ENCODE results near the gene NKIRAS1. TPM values are rescaled to one million over a fixed set of nuclear protein-coding genes. Genes with fewer than 3 reads are reported as not detected.

The NKIRAS1 gene
- total RNA-seq, 1 donor from 2014 or later = 11.1 TPM

DNA sequence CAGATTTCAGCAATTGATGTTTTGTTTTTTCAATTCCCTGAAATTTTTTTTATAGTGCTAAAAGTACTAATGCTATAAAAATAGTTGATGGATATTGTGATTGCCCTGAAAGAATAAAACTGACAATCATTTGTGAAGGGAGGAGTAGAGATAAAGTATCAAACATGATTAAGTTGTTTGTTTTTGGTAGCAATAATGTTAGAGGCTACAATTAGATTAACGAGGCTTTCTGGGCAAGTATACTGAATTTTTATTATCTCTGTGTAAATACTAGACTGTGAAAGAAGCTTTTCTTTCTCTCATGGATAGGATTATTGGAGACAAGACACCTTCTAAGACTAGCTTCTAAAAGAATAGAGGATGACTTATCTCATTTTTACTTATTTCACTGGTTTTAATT, 43.9 kb upstream of the NKIRAS1 start:
- Histone ChIP-seq H3K36me3 (peaks cover 74% of the 10 kb centered on the region), H3K4me3 (no peak overlapping the region), H3K9me3 (no peaks in the 10 kb centered on the region), H3K27me3 (ENCODE audit: low read depth) (no peaks in the 10 kb centered on the region), H3K27ac (no peak overlapping the region), H3K4me1 (no peaks in the 10 kb centered on the region)
- TF ChIP-seq, protein P1, sequence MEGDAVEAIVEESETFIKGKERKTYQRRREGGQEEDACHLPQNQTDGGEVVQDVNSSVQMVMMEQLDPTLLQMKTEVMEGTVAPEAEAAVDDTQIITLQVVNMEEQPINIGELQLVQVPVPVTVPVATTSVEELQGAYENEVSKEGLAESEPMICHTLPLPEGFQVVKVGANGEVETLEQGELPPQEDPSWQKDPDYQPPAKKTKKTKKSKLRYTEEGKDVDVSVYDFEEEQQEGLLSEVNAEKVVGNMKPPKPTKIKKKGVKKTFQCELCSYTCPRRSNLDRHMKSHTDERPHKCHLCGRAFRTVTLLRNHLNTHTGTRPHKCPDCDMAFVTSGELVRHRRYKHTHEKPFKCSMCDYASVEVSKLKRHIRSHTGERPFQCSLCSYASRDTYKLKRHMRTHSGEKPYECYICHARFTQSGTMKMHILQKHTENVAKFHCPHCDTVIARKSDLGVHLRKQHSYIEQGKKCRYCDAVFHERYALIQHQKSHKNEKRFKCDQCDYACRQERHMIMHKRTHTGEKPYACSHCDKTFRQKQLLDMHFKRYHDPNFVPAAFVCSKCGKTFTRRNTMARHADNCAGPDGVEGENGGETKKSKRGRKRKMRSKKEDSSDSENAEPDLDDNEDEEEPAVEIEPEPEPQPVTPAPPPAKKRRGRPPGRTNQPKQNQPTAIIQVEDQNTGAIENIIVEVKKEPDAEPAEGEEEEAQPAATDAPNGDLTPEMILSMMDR (IDR thresholded peaks at IDR 0.05) = no peak
- no peak for DNase-seq
- ATAC-seq = no peak
- intact Hi-C loops (cut with DNase I) = no loop called here

DNA sequence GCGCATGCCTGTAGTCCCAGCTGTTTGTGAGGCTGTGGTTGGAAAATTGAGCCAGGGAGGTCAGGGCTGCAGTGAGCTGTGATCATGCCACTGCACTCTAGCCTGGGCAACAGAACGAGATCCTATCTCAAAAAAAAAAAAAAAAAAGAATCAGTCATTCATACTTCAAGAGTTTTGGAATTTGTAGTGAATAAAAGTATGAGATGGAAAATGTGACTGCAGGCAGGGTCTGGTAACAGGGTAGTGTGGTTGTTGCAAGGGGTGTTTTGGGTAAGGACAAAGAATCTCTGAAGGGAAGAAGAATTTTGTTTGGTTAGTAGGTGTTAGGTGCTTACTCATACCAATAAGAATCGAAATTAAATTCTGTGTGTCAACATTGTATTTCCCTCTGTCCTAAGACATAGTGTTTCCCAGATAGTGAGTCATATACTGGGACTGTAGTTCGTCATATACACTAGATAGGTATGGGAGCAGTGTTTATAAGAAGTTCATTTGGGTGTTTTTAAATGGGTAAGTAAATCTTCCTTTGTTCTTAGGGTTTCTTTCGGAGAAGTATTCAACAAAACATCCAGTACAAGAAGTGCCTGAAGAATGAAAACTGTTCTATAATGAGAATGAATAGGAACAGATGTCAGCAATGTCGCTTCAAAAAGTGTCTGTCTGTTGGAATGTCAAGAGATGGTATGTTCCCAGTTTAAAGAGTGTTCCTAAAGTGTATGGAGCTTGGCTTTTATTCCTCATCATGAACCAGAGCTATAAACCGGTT, 42.5 kb upstream of the NKIRAS1 start:
- H3K27me3 ChIP-seq (ENCODE audit: low read depth) = no peaks in the 10 kb centered on the region
- peaks cover 7% of the 10 kb centered on the region for H3K4me1 ChIP-seq
- intact Hi-C loops (cut with DNase I) = no loop called here
- no peak overlapping the region for H3K27ac ChIP-seq
- H3K4me3 ChIP-seq = no peak overlapping the region
- no peaks in the 10 kb centered on the region for H3K9me3 ChIP-seq
- no peak for DNase-seq
- ATAC-seq = peak; percentile 65 to 90
- H3K36me3 ChIP-seq = peaks cover 68% of the 10 kb centered on the region
- TF ChIP-seq, protein P1 (IDR thresholded peaks at IDR 0.05) = no peak

DNA sequence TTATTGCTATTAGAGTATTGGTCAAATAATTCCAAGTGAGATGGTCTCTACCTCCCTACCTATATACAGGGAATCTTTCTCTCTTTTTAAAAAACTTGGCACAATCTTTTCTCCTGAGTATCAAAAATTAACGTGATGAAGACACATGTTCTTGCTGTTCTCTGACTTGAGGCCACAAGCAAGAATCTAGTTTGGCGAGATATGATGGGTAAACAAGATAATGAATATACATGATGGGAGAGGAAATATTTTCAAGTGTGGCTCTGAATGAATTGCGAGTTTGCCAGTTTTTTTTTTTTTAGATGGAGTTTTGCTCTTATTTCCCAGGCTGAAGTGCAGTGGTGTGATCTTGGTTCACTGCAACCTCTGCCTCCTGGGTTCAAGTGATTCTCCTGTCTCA, 39.9 kb upstream of the NKIRAS1 start:
- no peak overlapping the region for H3K27ac ChIP-seq
- H3K9me3 ChIP-seq = no peaks in the 10 kb centered on the region
- DNase-seq (no peak), ATAC-seq (no peak)
- H3K4me1 ChIP-seq = peaks cover 24% of the 10 kb centered on the region
- TF ChIP-seq, protein P1 (IDR thresholded peaks at IDR 0.05) = no peak
- H3K4me3 ChIP-seq = no peak overlapping the region
- H3K27me3 ChIP-seq (ENCODE audit: low read depth) = no peaks in the 10 kb centered on the region
- H3K36me3 ChIP-seq = peaks cover 43% of the 10 kb centered on the region
- intact Hi-C loops (cut with DNase I) = no loop called here

DNA sequence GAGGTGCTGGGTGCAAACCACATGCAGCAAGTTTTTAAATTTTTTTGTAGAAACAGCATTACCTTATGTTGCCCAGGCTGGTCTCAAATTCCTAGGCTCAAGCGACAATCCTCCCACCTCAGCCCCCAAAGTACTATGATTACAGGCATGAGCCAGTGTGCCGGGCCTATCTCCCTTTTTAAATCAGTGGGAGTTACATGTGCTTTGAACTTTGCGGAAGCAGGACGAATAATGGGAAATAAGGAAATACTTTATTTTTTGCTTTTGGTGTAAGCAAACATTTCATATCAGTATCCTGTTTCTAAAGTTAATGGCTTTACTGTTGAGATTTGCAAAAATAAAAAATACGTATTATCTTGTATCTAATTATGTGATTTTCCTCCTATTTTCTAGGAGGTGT, 37.4 kb upstream of the NKIRAS1 start:
- peaks cover 17% of the 10 kb centered on the region for H3K36me3 ChIP-seq
- intact Hi-C loops (cut with DNase I) = no loop called here
- TF ChIP-seq, protein P1 (IDR thresholded peaks at IDR 0.05) = no peak
- no peak for ATAC-seq
- H3K27ac ChIP-seq = no peak overlapping the region
- no peaks in the 10 kb centered on the region for H3K27me3 ChIP-seq (ENCODE audit: low read depth)
- H3K4me1 ChIP-seq = peaks cover 49% of the 10 kb centered on the region
- DNase-seq = no peak
- H3K4me3 ChIP-seq = no peak overlapping the region
- no peaks in the 10 kb centered on the region for H3K9me3 ChIP-seq

DNA sequence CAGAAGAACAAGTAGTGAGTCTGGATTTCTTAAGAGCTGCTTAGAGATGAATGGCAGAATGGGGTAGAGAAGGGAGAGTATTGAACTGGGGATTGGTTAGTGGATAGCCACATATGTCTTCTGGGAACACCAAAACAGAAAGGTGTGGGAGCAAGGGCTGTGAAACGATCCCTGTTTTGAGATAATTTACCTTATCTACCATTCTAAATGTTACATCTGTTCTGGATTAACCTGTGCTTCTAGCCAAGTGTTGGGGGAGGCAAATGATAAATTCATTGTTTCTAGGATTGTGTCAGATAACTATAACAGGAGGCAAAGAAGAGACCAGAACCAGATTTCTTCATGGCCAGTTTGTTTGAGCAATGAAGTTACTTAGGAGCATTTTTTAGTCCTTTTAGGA, 36.7 kb upstream of the NKIRAS1 start:
- Histone ChIP-seq H3K36me3 (peaks cover 15% of the 10 kb centered on the region), H3K27ac (no peak overlapping the region), H3K4me3 (no peak overlapping the region), H3K9me3 (no peaks in the 10 kb centered on the region), H3K27me3 (ENCODE audit: low read depth) (no peaks in the 10 kb centered on the region), H3K4me1 (peaks cover 55% of the 10 kb centered on the region)
- intact Hi-C loops (cut with DNase I) = no loop called here
- DNase-seq (no peak), ATAC-seq (no peak)
- TF ChIP-seq, protein P1 (IDR thresholded peaks at IDR 0.05) = no peak

Measured in lower lobe of right lung (tissue), 2 donors.